Peyer's patch (tissue), 4 donors: Measurements from ENCODE around the gene USP31.

Experiments
- POLR2A ChIP-seq, 2 donors: fragments of 450-650 bp; IDR thresholded peaks; one replicate each; pipeline ENCODE4 v1.5.1; 2017; ENCODE audit warnings: antibody characterized with exemption in 2 of 2, mild to moderate bottlenecking in 2 of 2, moderate library complexity in 2 of 2
- TF ChIP-seq, protein P1 (sequence below), 6 experiments: fragments of 450-650 bp in 4 of 6; fragments of 200-600 bp in 2 of 6; sonication (generic) in 1 of 6; IDR thresholded peaks; one replicate each; pipeline ENCODE4 v1.5.1; 2017 to 2019; ENCODE audit warnings: antibody characterized with exemption in 6 of 6, mild to moderate bottlenecking in 3 of 6, moderate library complexity in 1 of 6

DNA sequence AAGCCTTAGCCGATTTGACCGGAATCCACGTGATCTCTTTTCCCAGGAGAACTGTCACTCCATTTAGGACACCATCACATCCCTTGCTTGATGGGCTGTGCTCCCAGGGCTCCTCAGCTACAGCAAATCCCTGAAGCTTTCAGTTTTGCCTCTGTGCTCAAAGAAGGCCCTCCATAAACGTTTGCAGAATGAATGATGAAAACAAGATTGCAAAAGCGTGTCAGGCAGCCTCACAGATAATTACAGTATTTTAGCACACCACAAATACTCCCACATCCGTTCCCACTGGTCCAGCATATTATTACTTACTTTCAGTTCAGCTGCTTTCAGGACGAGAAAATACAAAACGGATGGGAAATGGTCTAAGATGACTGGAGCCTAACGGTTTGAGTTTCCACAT, 84.6 kb downstream of the USP31 start:
- TF ChIP-seq, protein P1, sequence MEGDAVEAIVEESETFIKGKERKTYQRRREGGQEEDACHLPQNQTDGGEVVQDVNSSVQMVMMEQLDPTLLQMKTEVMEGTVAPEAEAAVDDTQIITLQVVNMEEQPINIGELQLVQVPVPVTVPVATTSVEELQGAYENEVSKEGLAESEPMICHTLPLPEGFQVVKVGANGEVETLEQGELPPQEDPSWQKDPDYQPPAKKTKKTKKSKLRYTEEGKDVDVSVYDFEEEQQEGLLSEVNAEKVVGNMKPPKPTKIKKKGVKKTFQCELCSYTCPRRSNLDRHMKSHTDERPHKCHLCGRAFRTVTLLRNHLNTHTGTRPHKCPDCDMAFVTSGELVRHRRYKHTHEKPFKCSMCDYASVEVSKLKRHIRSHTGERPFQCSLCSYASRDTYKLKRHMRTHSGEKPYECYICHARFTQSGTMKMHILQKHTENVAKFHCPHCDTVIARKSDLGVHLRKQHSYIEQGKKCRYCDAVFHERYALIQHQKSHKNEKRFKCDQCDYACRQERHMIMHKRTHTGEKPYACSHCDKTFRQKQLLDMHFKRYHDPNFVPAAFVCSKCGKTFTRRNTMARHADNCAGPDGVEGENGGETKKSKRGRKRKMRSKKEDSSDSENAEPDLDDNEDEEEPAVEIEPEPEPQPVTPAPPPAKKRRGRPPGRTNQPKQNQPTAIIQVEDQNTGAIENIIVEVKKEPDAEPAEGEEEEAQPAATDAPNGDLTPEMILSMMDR (IDR thresholded peaks at IDR 0.05), result no peak
- TF ChIP-seq POLR2A (IDR thresholded peaks at IDR 0.05), result no peak
